ENCODE results near the gene ZEB2. TPM values are rescaled to one million over a fixed set of nuclear protein-coding genes. Genes with fewer than 3 reads are reported as not detected.

Gene ZEB2
- total and polyA plus RNA-seq, 2 of the 13 experiments (the other 11 are each of a cell fraction or from before 2014, with no cell fraction given) = 0.07 TPM; not detected in 1

DNA sequence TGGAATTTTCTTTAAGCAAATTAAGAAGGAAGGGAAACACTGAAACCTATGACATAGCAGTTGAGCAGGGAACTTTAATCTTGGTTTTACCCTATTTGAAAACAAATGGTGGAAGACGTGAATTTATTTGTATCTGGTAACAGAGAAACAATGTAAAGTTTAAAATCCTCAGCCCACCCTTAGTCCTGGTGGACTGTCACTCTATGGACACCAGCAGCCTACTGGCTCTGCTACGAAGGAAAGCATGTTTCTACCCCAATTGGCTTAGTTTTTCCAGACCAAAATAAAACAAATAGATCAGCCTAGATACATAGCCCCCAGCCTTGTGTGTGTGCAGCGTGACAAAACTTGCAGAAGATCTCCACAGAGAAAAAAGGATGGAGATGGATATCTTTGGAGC is 7.4 kb downstream of the ZEB2 start (continued):
- TF ChIP-seq, protein P1, sequence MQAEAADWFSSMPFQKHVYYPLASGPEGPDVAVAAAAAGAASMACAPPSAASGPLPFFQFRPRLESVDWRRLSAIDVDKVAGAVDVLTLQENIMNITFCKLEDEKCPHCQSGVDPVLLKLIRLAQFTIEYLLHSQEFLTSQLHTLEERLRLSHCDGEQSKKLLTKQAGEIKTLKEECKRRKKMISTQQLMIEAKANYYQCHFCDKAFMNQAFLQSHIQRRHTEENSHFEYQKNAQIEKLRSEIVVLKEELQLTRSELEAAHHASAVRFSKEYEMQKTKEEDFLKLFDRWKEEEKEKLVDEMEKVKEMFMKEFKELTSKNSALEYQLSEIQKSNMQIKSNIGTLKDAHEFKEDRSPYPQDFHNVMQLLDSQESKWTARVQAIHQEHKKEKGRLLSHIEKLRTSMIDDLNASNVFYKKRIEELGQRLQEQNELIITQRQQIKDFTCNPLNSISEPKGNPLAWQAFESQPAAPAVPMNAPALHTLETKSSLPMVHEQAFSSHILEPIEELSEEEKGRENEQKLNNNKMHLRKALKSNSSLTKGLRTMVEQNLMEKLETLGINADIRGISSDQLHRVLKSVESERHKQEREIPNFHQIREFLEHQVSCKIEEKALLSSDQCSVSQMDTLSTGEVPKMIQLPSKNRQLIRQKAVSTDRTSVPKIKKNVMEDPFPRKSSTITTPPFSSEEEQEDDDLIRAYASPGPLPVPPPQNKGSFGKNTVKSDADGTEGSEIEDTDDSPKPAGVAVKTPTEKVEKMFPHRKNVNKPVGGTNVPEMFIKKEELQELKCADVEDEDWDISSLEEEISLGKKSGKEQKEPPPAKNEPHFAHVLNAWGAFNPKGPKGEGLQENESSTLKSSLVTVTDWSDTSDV (CRISPR knock-in tag; IDR thresholded peaks at IDR 0.05) = no peak
- no peak for TF ChIP-seq ISL2 (CRISPR knock-in tag; IDR thresholded peaks at IDR 0.05)
- TF ChIP-seq, protein P2, sequence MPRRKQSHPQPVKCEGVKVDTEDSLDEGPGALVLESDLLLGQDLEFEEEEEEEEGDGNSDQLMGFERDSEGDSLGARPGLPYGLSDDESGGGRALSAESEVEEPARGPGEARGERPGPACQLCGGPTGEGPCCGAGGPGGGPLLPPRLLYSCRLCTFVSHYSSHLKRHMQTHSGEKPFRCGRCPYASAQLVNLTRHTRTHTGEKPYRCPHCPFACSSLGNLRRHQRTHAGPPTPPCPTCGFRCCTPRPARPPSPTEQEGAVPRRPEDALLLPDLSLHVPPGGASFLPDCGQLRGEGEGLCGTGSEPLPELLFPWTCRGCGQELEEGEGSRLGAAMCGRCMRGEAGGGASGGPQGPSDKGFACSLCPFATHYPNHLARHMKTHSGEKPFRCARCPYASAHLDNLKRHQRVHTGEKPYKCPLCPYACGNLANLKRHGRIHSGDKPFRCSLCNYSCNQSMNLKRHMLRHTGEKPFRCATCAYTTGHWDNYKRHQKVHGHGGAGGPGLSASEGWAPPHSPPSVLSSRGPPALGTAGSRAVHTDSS (CRISPR knock-in tag; conservative IDR thresholded peaks at IDR 0.05) = no peak
- no peak for TF ChIP-seq ZNF441 (CRISPR knock-in tag; IDR thresholded peaks at IDR 0.05; ENCODE audit: borderline replicate concordance)
- TF ChIP-seq, protein P3, sequence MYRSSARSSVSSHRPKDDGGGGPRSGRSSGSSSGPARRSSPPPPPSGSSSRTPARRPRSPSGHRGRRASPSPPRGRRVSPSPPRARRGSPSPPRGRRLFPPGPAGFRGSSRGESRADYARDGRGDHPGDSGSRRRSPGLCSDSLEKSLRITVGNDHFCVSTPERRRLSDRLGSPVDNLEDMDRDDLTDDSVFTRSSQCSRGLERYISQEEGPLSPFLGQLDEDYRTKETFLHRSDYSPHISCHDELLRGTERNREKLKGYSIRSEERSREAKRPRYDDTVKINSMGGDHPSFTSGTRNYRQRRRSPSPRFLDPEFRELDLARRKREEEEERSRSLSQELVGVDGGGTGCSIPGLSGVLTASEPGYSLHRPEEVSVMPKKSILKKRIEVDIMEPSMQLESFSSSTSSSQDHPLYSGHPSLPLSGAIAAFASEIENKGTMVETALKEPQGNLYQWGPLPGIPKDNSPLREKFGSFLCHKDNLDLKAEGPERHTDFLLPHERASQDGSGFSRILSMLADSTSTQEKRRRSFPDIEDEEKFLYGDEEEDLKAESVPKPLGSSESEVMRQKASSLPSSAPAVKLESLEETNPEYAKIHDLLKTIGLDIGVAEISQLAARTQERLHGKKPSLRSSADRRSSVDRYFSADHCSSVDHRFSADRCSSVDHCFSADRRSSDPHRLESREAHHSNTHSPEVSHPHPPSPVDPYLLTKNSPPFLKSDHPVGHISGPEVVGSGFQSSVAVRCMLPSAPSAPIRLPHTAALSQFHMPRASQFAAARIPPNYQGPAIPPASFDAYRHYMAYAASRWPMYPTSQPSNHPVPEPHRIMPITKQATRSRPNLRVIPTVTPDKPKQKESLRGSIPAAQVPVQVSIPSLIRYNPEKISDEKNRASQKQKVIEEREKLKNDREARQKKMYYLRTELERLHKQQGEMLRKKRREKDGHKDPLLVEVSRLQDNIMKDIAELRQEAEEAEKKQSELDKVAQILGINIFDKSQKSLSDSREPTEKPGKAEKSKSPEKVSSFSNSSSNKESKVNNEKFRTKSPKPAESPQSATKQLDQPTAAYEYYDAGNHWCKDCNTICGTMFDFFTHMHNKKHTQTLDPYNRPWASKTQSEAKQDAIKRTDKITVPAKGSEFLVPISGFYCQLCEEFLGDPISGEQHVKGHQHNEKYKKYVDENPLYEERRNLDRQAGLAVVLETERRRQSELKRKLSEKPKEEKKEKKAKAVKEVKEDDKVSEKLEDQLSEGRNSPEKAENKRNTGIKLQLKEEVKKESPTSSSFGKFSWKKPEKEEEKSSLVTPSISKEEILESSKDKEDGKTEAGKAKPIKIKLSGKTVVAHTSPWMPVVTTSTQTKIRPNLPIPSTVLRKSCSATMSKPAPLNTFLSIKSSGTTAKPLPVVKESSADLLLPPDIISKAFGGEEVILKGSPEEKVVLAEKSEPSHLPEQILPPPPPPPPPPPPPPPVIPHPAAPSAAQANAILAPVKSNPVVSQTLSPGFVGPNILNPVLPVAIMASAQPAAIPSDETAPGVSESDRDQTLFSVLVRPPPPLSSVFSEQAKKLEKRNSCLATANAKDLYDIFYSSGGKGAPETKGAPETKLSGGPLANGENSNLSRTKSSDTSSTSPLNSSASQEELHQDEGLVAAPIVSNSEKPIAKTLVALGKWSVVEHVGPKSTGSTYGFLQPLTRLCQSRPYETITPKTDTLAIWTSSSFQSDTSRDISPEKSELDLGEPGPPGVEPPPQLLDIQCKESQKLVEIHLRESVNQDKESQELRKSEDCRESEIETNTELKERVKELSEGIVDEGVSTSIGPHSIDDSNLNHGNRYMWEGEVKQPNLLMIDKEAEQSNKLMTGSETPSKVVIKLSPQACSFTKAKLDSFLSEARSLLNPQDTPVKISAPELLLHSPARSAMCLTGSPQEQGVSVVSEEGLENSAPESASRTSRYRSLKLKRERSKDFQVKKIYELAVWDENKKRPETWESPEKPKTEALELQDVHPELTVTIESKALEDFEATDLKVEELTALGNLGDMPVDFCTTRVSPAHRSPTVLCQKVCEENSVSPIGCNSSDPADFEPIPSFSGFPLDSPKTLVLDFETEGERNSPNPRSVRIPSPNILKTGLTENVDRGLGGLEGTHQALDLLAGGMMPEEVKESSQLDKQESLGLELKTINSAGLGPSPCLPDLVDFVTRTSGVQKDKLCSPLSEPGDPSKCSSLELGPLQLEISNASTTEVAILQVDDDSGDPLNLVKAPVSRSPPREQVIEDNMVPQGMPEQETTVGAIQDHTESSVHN (CRISPR knock-in tag; IDR thresholded peaks at IDR 0.05) = no peak
- TF ChIP-seq, protein P4, sequence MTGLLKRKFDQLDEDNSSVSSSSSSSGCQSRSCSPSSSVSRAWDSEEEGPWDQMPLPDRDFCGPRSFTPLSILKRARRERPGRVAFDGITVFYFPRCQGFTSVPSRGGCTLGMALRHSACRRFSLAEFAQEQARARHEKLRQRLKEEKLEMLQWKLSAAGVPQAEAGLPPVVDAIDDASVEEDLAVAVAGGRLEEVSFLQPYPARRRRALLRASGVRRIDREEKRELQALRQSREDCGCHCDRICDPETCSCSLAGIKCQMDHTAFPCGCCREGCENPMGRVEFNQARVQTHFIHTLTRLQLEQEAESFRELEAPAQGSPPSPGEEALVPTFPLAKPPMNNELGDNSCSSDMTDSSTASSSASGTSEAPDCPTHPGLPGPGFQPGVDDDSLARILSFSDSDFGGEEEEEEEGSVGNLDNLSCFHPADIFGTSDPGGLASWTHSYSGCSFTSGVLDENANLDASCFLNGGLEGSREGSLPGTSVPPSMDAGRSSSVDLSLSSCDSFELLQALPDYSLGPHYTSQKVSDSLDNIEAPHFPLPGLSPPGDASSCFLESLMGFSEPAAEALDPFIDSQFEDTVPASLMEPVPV (CRISPR knock-in tag; IDR thresholded peaks at IDR 0.05) = no peak
- TF ChIP-seq NONO (IDR thresholded peaks at IDR 0.05) = no peak
- TF ChIP-seq NONO (CRISPR knock-in tag; conservative IDR thresholded peaks at IDR 0.05) = no peak

All from HepG2 (cell line).